NB4 (cell line): ENCODE results near the gene HLA-DQB1.
"Not testable (repeated sequence)": the region's sequence is repeated elsewhere in the genome, so short reads cannot be mapped to it uniquely, and the experiment has no call there.

Experiments used
- DNase-seq: peaks from one replicate; pipeline ENCODE4 v3.0.0; 2010; ENCODE audit warnings: low read depth
- H3K4me3 ChIP-seq: one replicate; pipeline ENCODE4 v1.5.1; 2011; ENCODE audit warnings: mild to moderate bottlenecking, low read depth, low read length, moderate library complexity
- CTCF ChIP-seq: IDR thresholded peaks from one replicate; pipeline ENCODE4 v1.5.1; 2012; ENCODE audit warnings: low read depth, low read length
- MAX ChIP-seq: IDR thresholded peaks from 2 replicates; pipeline ENCODE4 v1.6.1; 2011; ENCODE audit warnings: low read depth, low read length
- MYC ChIP-seq: IDR thresholded peaks from 2 replicates; pipeline ENCODE4 v1.6.1; 2011; ENCODE audit warnings: low read depth, low read length
- POLR2A ChIP-seq: IDR thresholded peaks from 2 replicates; pipeline ENCODE4 v1.6.1; 2011; ENCODE audit warnings: mild to moderate bottlenecking; ENCODE audit not compliant: insufficient read length; ENCODE audit errors: extremely low read depth

Gene HLA-DQB1

GRCh38 chr6:32684246-32684645 is 17.8 kb upstream of the HLA-DQB1 start:
- DNase-seq, result no peak
- no peak overlapping the region for H3K4me3 ChIP-seq
- TF ChIP-seq MAX, result no peak
- no peak for TF ChIP-seq POLR2A
- no peak for TF ChIP-seq MYC
- no peak for TF ChIP-seq CTCF

GRCh38 chr6:32680055-32680454 is 13.6 kb upstream of the HLA-DQB1 start:
- no peak for DNase-seq
- TF ChIP-seq POLR2A (no peak), CTCF (no peak), MYC (no peak), MAX (no peak)
- H3K4me3 ChIP-seq, result no peak overlapping the region

- DNase-seq, result no peak
- H3K4me3 ChIP-seq, result no peak overlapping the region
- TF ChIP-seq CTCF (no peak), MYC (no peak), MAX (no peak), POLR2A (no peak)
These were observed 13.0 kb upstream of the HLA-DQB1 start for GRCh38 chr6:32679492-32679891.

- not testable (repeated sequence) for DNase-seq, H3K4me3 ChIP-seq
These were observed 7.7 kb upstream of the HLA-DQB1 start for GRCh38 chr6:32674123-32674522.

GRCh38 chr6:32671908-32672307 is 5.5 kb upstream of the HLA-DQB1 start:
- not testable (repeated sequence) for H3K4me3 ChIP-seq, DNase-seq

GRCh38 chr6:32669893-32670292 is 3.4 kb upstream of the HLA-DQB1 start:
- DNase-seq, result no peak
- TF ChIP-seq MYC (no peak), CTCF (no peak), MAX (no peak), POLR2A (no peak)
- H3K4me3 ChIP-seq, result no peak overlapping the region

- TF ChIP-seq CTCF (no peak), MAX (no peak), MYC (no peak), POLR2A (no peak)
- H3K4me3 ChIP-seq, result no peak overlapping the region
- DNase-seq, result no peak
These were observed 2.8 kb upstream of the HLA-DQB1 start for GRCh38 chr6:32669240-32669639.
